HepG2 (cell line): ENCODE measurements around the gene DGKD. TPM values are rescaled to one million over a fixed set of nuclear protein-coding genes. Genes with fewer than 3 reads are reported as not detected.

Experiments
- ATAC-seq: fragments of 200-7000 bp; cut with Tn5 transposase; 3 replicates; pipeline ENCODE4 v1.9.1; 2020; ENCODE audit warnings: mild to moderate bottlenecking, moderate library complexity
- BruUV-seq: library from RNA; stranded (reverse); fragments of 400-500 nt; replicated peaks from 2 replicates; lab custom pipeline; 2021; lab: Mats Ljungman, UMichigan
- CTCF ChIA-PET: fragments of 300-600 bp; formaldehyde crosslinking; extraction: SDS; loops from one replicate; lab custom pipeline; 2021; ENCODE audit warnings: low total read pairs, inconsistent platforms, low intra/inter-chr PET ratio; lab: Yijun Ruan, JAX
- POLR2A ChIA-PET: fragments of 350-600 bp; sonication (Branson Sonifier 250); formaldehyde crosslinking; loops from one replicate; lab custom pipeline; 2020; ENCODE audit warnings: antibody characterized with exemption, inconsistent platforms; lab: Yijun Ruan, JAX
- DNase-seq: peaks from one replicate; pipeline ENCODE4 v3.0.0-alpha.2; 2015; ENCODE audit warnings: low spot score
- FAIRE-seq: peaks from 3 replicates; lab custom pipeline; 2011; peaks lifted over from hg19 to GRCh38; lab: Jason Lieb, UNC
- H2AFZ ChIP-seq: one replicate; pipeline ENCODE4 v1.6.1; 2011; ENCODE audit warnings: low read length, inconsistent platforms
- H3K27ac ChIP-seq: fragments of 300-600 bp; 3 replicates; pipeline ENCODE4 v1.8.0; 2011; ENCODE audit warnings: mixed run types, mild to moderate bottlenecking, mixed read lengths, low read length, inconsistent platforms; ENCODE audit not compliant: insufficient read depth; ENCODE audit errors: extremely low read length
- H3K27me3 ChIP-seq, 2 experiments: fragments of 200-600 bp in 1 of 2; 2 replicates in 1 of 2; 3 replicates in 1 of 2; pipeline versions ENCODE4 v1.6.0 to v1.8.0; 2011; ENCODE audit warnings: low read length in 2 of 2, mild to moderate bottlenecking in 2 of 2, moderate library complexity in 2 of 2, inconsistent platforms in 1 of 2; ENCODE audit not compliant: insufficient read depth in 2 of 2, control insufficient read depth in 1 of 2
- H3K36me3 ChIP-seq, 2 experiments: fragments of 200-600 bp in 1 of 2; replicated peaks in 1 of 2; 2 replicates in 1 of 2; 3 replicates in 1 of 2; pipeline versions ENCODE4 v1.5.1 to v1.8.0; 2011; ENCODE audit warnings: low read length in 2 of 2, inconsistent platforms in 1 of 2; ENCODE audit not compliant: insufficient read depth in 2 of 2, control insufficient read depth in 1 of 2
- H3K4me1 ChIP-seq: 2 replicates; pipeline ENCODE4 v1.5.1; 2012; ENCODE audit warnings: low read length, inconsistent platforms; ENCODE audit not compliant: insufficient read depth
- H3K4me2 ChIP-seq: 2 replicates; pipeline ENCODE4 v1.6.0; 2011; ENCODE audit warnings: low read depth, low read length, inconsistent platforms
- H3K4me3 ChIP-seq, 3 experiments: fragments of 200-600 bp in 1 of 3; sonication (generic), shearing (Covaris generic) in 1 of 3; replicated peaks in 1 of 3; 2 replicates each; pipeline ENCODE4 v1.5.1; 2011 to 2016; ENCODE audit warnings: low read length in 3 of 3, inconsistent platforms in 2 of 3, low read depth in 2 of 3, mild to moderate bottlenecking in 2 of 3, control low read depth in 1 of 3, mixed read lengths in 1 of 3; ENCODE audit not compliant: insufficient read depth in 1 of 3
- H3K79me2 ChIP-seq: one replicate; pipeline ENCODE4 v1.6.1; 2011; ENCODE audit warnings: low read length, inconsistent platforms; ENCODE audit not compliant: insufficient read depth
- H3K9ac ChIP-seq: 2 replicates; pipeline ENCODE4 v1.6.0; 2011; ENCODE audit warnings: mild to moderate bottlenecking, low read depth, low read length, inconsistent platforms; ENCODE audit not compliant: insufficient read depth
- H3K9me3 ChIP-seq: 2 replicates; pipeline ENCODE4 v1.5.1; 2012; ENCODE audit warnings: mild to moderate bottlenecking, low read length
- H4K20me1 ChIP-seq: 2 replicates; pipeline ENCODE4 v1.6.0; 2011; ENCODE audit warnings: inconsistent platforms, mild to moderate bottlenecking, low read length, moderate library complexity; ENCODE audit not compliant: insufficient read depth
- CENPT ChIP-seq: sonication (generic); formaldehyde crosslinking; IDR thresholded peaks from 2 replicates; pipeline ENCODE4 v1.8.0; 2022; ENCODE audit warnings: low read depth, mild to moderate bottlenecking, moderate library complexity, missing genetic modification reagents
- CREB3 ChIP-seq: sonication (generic); formaldehyde crosslinking; IDR thresholded peaks from 2 replicates; pipeline ENCODE4 v1.5.0; 2020; ENCODE audit warnings: missing genetic modification reagents
- POLR2G ChIP-seq: fragments of 200-400 bp; formaldehyde crosslinking; IDR thresholded peaks from 2 replicates; pipeline ENCODE4 v1.6.1; 2018; ENCODE audit warnings: mild to moderate bottlenecking, low read depth, low read length, moderate library complexity
- ZFP36L2 ChIP-seq: sonication (generic); formaldehyde crosslinking; IDR thresholded peaks from 2 replicates; pipeline ENCODE4 v1.4.0; 2020; ENCODE audit warnings: missing genetic modification reagents
- ZNF639 ChIP-seq: conservative IDR thresholded peaks from 2 replicates; pipeline ENCODE4 v1.6.1; 2018; ENCODE audit warnings: missing genetic modification reagents
- ZNF761 ChIP-seq: sonication (generic); formaldehyde crosslinking; conservative IDR thresholded peaks from 2 replicates; pipeline ENCODE4 v1.4.0; 2020; ENCODE audit warnings: mild to moderate bottlenecking, missing genetic modification reagents
- WGBS: methylation state at CpG from one replicate; pipeline ENCODE4 v1.1.6; 2017; ENCODE audit warnings: low lambda C conversion rate; 5-methylcytosine and 5-hydroxymethylcytosine counted together
- in situ Hi-C: cut with HindIII; loops from 2 replicates; pipeline ENCODE4 v1.10.0; 2017; ENCODE audit warnings: low pct_unique_long_range_greater_than_20kb; ENCODE audit not compliant: extremely low pct_ligation_motif_present
- intact Hi-C: fragments of 100-400 bp; cut with micrococcal nuclease; formaldehyde crosslinking; loops from one replicate; pipeline ENCODE4 v1.10.0; 2022; ENCODE audit not compliant: unreplicated experiment
- polyA plus RNA-seq, 8 experiments: library from polyadenylated mRNA; depleted of rRNA in 3 of 8; stranded (reverse) in 7 of 8; unstranded in 1 of 8; fragments of >200 nt; fragmentation: Illumina TruSeq in 4 of 8; extraction: Trizol in 4 of 8; gene quantifications; 2 replicates each; pipeline versions ENCODE4 v1.2.1 to v1.2.3, GENCODE V29; 2011 to 2016; ENCODE audit warnings: low read depth in 4 of 8, missing spikeins in 1 of 8, mixed read lengths in 1 of 8; ENCODE audit not compliant: insufficient read depth in 1 of 8
- total RNA-seq, 5 experiments: library from RNA; depleted of rRNA; stranded (reverse); fragments of >200 nt; fragmentation: Illumina TruSeq; extraction: Trizol; gene quantifications; 2 replicates each; pipeline ENCODE4 v1.2.3, GENCODE V29; 2016; ENCODE audit warnings: low read depth in 1 of 5

DGKD gene
- total and polyA plus RNA-seq, 2 of the 13 experiments (the other 11 are each of a cell fraction or from before 2014, with no cell fraction given) = 24.5 to 33.2 TPM

DNA sequence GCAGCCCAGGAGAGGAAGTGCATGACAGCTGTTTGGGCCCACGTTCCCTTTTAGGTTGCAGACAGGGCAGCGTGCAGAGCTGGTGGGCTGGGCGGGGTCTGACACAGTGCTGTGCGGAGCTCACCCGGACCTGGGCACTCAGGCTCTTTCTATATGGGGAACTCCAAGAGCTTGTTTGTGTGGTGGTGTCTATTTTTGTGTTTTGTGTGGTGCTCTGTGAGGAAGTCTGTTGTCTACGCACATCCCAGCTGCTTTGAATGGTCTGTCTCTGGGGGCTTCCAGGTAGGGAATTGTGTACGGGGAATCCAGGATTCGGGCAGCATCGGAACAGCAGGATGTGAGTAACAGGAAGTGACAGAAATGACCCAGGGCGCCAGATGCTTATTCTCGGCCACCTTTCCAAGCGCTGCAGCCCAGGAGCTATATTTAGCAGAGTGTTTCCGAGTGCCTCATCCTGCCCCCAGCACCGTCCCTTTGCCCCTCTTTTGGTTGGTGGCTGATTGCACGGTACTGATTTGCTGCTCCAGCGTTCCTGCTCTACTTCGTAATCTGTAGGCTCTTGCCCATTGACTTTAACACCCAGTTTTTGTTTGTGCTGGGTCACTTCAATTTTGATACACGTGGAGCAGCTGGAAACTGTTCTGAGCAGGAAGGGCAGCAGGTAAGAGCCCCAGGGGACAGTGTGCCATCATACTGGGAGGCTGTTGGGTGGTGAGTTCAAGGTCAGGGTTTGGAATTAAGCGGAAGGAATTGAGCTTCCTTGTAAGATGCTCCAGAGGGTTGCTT is 64.7 kb downstream of the DGKD start (continued):
- TF ChIP-seq CREB3 (CRISPR knock-in tag) = no peak
- TF ChIP-seq, all 625 proteins: peak for 0

- peaks cover 14% of the 10 kb centered on the region for H3K79me2 ChIP-seq
- TF ChIP-seq CENPT = no peak
- TF ChIP-seq ZNF639 (CRISPR knock-in tag) = no peak
- TF ChIP-seq POLR2G = no peak
- TF ChIP-seq ZNF761 (CRISPR knock-in tag) = no peak
- no peak for TF ChIP-seq ZFP36L2 (CRISPR knock-in tag)
- no peaks in the 10 kb centered on the region for H3K27me3 ChIP-seq
- no TSS peak for BruUV-seq
- intact Hi-C loops = no loop called here
- no peak for FAIRE-seq
- H4K20me1 ChIP-seq = 0 out of 2 replicates have a peak, but pooled peaks cover 3% of the 10 kb centered on the region
- ChIA-PET CTCF (no interaction called here), POLR2A (interaction anchor here (1.0 kb wide), 1 partner anchor 31 kb away, joined by 5 read pairs; no protein-coding TSS in a partner anchor)
- H3K27ac ChIP-seq = no peak overlapping the region
- in situ Hi-C loops = no loop called here
- 96% methylated on average over 10 of the region's 10 CpGs for WGBS
- H2AFZ ChIP-seq = no peak overlapping the region
- no peak for ATAC-seq
- DNase-seq = no peak
- H3K9ac ChIP-seq = no peak overlapping the region
- peaks cover 1 to 5% of the 10 kb centered on the region in 2 experiments; a peak in 2 of 5 replicates for H3K36me3 ChIP-seq
- no peak overlapping the region for H3K4me3 ChIP-seq
- peaks cover 20% of the 10 kb centered on the region for H3K4me1 ChIP-seq
- no peak overlapping the region for H3K4me2 ChIP-seq
- no peaks in the 10 kb centered on the region for H3K9me3 ChIP-seq
Measured at GRCh38 chr2:233419602-233420391, 65.5 kb downstream of the DGKD start.
